HG03103 (cell line): Measurements from ENCODE around the gene TP73.

Source experiments
- ATAC-seq: cut with Tn5 transposase; IDR thresholded peaks from one replicate; pipeline ENCODE4 v1.9.1; 2021; ENCODE audit warnings: low read depth; ENCODE audit not compliant: unreplicated experiment

Gene TP73

DNA sequence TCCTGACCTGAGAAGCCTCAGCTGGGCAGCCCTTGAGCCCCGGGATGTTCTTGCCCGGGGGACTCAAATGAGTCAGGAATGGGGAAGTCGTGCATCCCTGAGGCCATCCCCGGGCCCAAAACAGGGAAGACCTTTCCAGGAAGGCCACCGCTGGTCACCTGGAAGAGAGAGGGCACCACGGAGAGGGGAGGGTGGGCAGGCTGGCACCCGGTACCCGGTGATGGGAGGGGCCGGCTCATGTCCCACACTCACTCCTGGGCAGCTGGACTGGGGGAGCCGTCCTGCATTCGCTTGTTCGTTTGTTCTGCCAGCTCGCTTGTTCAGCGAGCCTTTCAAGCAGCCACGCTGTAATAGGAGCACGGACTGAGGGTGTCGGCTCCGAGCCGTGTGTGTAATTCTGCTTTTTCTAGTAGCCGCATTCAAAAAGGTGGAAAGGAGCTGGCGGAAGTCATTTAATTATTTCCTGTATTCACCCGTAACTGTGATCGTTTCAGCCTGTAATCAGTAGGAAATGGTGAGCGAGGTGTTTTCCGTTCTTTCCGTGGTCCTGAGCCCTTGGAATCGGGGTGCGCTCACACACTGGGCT, 51.6 kb downstream of the TP73 start:
- ATAC-seq, result no peak

DNA sequence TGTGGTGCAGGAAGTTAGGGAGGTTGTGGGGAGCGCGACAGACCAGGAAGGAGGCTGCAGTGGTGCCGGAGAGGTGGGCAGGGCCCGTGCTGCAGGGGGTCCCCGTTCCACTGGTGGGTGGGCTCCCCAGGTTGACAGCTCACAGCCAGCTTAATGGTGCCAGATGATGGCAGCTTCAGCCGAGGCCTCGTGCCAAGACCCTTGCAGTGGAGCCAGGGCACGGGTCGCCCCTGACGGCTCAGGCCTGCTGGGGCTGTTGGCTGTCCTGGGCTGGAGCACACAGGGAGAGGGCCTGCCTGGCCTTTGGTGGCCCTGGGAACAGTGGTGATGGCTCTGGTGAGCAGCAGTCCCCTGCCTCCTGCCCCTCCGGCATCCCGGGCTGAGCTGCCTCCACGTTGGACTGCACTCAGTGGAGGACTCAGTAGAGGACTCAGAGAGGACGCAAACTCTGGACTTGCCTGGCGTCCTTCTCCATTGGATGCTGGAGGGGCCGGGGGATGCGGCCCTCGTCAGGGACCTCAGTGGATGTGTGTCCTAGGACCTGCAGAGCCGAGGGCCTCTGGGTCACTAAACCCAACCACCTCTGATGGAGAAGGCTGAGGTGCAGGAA, 53.1 kb downstream of the TP73 start:
- no peak for ATAC-seq

- ATAC-seq, result no peak
Measured at GRCh38 chr1:3706651-3707297, 54.5 kb downstream of the TP73 start.

GRCh38 chr1:3707298-3707938, 55.1 kb downstream of the TP73 start:
- ATAC-seq, result no peak

- ATAC-seq, result no peak
Measured at GRCh38 chr1:3707939-3708328, 55.6 kb downstream of the TP73 start.

GRCh38 chr1:3708791-3709190, 56.5 kb downstream of the TP73 start:
- no peak for ATAC-seq

GRCh38 chr1:3710251-3710650, 57.9 kb downstream of the TP73 start:
- ATAC-seq, result no peak

DNA sequence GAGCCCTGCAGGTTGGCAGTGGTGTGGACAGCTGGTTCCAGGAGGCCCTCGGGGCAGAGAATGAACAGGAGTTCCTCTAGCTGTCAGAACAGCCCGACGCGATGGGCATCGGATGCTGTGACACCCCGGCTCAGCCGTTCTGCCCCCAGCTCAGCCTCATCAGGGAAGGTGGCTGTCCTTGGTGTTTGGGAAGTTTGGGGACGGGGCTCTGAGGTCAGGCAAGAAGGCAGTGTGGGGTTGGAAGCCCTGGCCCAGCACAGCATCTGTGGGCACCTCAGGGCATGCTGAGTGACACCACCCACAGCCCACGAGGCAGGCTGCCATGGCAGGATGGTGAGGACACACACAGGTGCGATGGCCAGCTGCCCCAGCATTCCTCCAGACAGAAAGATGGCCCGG, 59.1 kb downstream of the TP73 start:
- ATAC-seq, result no peak

DNA sequence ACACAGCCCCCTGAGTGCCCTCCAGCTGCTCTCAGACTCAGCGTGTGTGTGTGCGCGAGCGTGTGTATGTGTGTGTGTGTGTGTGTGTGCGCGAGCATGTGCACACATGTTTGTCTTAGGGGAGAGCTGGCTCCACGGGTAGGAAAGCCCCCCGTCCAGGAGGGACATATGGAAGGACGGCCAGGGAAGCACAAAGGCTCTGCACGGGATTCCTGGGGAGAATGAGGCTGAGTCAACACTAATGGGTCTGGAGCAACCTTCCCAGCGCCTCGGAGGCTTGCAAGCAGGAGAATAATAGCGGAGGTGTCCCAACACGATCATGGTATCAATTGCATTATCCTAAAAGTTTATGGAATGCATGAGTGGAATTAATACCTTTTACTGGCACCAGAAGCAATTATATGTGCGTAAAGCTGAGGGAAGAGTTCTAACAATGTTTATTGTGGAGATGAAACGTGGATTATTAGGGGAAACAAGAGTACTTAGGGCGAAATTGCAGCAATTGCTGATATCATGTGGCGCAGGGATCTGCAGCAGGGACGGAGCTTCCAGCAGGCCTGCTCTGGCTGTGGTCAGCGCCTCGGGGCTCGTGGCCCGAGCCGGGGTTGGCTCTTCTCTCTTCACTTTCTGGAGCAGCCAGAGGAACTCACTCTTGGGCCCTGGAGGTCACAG, 59.6 kb downstream of the TP73 start:
- no peak for ATAC-seq

DNA sequence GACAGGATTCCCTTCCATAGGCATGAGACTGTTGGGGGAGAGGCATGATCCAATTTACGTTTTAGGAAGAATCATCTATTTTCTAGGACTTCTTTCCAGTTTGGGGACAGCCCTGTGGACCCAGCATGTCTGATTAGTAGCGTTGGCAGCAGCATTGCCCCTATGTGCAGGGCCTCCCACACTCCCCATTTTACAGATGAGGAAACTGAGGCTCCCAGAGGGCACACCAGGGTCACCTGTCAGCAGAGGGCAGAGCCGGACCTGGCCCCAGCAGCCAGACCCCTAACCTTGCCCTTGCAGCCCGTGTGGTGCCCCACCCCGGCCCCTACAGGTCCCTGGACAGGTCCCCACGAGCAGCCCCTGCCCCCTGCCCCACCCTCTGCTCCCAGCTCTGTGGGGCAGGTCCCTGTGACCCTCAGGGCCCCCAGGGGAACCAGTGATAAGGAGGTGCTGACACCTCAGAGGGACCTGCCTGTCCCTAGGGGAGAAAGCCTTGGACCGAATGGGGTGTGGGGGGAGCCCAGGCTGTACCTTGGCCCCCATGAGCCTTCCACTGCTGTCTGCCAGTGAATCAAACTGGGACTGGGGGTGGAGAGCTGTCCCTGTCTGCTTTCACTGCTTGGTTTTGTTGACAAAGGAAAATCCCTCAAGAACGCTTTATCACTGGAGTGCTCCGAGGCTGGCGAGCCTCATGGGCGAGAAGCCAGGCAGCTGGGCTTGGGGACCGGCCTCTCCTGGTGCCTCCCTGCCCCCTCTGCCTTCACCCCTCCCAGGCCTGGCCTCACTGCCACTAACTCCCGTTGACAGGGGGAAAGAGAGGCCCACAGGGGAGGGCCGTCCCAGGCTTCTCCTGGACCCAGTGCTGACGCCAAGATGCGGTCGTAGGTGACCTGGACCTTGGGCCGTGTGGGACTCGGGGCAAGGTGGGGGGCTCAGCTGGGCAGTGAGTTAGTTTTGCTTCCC, 60.5 kb downstream of the TP73 start:
- no peak for ATAC-seq

DNA sequence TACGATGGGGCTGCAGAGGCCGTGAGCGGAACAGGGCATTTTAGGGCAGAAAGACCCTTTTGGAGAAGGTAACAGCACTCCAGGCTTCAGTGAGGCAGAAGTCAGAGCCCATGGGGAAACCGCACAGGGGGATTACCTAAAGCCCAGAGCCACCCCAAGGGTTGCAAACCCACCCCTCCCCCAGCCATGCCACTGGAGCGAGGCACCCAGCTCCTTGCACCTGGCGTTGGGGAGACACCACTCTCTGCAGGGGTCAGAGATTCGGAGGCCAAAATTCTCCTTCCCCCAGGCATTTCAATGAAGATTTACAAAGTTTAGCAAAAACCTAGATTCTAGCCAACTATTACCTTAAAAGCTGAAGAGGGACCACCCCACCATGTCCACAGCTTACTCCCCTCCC, 61.5 kb downstream of the TP73 start:
- ATAC-seq, result no peak

DNA sequence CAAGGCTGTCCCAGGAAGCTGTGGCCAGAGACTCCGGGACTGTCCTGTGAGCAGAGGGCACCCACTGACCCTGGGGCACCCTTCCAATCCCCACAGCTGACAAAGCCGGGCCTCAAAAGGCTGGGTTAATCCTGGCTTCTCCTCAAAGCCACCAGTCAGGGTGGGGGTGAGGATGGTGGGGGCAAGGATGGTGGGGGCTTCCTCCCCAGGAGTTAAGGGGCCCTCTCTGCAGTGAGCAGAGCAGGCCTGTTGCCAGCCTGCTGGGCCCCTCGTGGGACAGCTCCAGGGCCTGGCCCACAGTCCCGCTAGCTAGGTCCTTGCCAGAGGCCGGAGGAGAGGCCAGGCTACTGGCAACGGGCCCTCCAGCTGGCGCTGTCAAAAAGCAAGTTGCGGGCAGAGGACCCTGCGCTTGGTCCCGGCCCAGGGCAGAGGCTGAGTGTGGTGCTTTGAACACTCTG, 62.0 kb downstream of the TP73 start:
- ATAC-seq, result no peak

DNA sequence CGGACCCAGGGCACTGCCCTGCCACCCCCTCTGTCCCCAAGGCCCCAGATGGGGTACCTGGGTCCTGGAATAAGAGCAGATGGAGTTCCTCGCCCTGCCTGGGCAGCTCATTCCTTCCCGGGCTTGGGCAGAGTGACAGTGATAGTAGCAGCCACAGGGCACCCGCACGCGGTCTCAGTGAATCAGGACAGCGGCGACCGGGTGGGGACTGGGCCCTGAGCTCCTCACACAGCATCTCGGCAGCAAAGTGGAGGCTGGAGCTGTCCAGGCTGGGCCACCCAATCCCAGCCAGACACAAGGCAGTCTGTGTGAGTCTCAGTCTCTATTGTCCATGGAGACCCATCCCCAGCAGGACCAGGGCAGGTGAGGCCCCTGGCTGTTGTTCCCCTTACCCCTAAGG, 62.5 kb downstream of the TP73 start:
- no peak for ATAC-seq

DNA sequence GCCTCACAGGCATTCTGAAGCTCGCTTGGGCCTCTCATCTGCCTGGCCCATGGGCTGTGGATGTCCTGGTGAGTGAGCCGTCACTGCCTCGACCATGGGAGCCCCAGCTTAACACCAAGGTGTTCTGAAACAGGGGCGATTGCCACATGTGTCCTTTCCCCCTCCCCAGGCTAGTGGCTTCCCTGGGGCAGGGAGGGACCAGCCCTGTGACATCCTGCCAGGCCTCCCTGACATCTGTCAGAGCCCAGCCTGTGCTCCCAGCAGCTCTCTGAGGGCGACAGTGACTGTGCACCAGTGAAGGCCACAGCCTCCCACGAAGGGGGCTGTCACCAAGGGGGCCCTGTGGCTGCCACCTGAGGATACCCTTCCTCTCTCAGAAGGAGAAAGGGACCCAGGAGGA, 64.0 kb downstream of the TP73 start:
- ATAC-seq, result no peak

DNA sequence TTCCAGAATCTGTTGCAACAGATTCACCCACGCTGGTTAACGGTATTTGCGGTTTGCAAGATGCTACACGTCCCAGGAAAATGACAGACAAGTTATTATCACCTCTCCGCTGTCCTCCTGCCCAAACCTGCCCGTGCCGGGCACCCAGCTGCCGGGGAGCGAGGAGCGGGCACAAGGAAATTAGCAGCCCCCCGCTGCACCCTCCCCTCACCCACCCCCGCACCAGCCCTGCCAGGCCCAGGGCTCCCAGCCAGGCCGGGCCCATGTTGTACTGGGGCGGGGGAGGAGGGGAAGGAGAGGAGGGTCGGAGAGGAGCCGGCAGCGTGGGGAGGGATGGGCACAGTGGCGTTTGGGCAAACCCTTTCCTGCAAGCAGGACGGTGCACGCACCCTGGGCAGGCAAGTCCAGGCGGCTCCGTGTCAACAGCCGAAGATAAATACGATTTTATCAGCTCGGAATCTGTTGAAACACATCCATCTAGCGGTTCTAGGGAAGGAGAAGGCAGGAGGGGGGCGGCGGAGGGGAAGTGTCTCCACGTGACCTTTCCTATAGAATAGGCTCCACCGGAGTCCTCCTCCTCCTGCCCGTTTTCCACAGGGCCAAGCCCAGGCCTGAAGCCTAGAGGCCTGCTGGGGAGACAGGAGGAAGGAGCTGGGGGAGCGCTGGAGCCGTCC, 64.9 kb downstream of the TP73 start:
- no peak for ATAC-seq

- ATAC-seq, result no peak
Measured at GRCh38 chr1:3717715-3718601, 65.6 kb downstream of the TP73 start.

- ATAC-seq, result no peak
Measured at GRCh38 chr1:3718764-3719163, 66.4 kb downstream of the TP73 start.

DNA sequence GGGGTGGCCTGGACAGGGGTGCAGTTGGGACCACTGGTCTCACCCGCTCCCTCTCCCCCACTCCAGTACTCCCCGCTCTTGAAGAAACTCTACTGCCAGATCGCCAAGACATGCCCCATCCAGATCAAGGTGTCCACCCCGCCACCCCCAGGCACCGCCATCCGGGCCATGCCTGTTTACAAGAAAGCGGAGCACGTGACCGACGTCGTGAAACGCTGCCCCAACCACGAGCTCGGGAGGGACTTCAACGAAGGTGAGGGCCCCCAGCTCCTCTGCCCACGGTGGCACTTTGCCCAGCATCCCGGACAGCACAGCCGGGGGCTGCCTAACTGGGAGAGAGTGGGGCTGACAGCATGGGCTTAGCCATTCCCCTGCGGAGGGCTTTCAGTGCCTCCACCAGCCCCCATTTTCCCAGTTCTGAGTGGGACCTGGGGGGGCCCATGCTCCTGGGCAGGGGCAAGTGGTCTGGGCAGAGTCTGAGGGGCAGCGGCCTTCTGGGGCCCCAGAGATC, 69.7 kb downstream of the TP73 start:
- ATAC-seq, result no peak
